WTC11 (cell line): ENCODE data around the gene TEKT3. TPM values are rescaled to one million over a fixed set of nuclear protein-coding genes. Genes with fewer than 3 reads are reported as not detected.

ENCODE experiments used
- ATAC-seq: fragments of 200-7000 bp; cut with Tn5 transposase; 2 replicates; pipeline ENCODE4 v1.10.0; 2021; ENCODE audit warnings: mild to moderate bottlenecking, moderate library complexity
- CTCF ChIA-PET: fragments of 300-600 bp; sonication (Branson Sonifier 250); formaldehyde crosslinking; loops from one replicate; lab custom pipeline; 2021; ENCODE audit warnings: antibody characterized with exemption; lab: Charles Lee
- POLR2A ChIA-PET: fragments of 350-600 bp; sonication (Branson Sonifier 250); formaldehyde crosslinking; loops from one replicate; lab custom pipeline; 2021; ENCODE audit warnings: antibody characterized with exemption; lab: Charles Lee
- DNase-seq: peaks from one replicate; pipeline ENCODE4 v3.0.0; 2021; ENCODE audit warnings: low spot score
- H3K27ac Mint-ChIP-seq: 2 replicates; pipeline ENCODE4 v1.8.0; 2021; ENCODE audit warnings: mixed read lengths
- H3K27me3 Mint-ChIP-seq: 2 replicates; pipeline ENCODE4 v1.8.0; 2021; ENCODE audit warnings: low read depth, mild to moderate bottlenecking, moderate library complexity, mixed read lengths
- H3K36me3 Mint-ChIP-seq: 2 replicates; pipeline ENCODE4 v1.8.0; 2021; ENCODE audit warnings: mixed read lengths
- H3K4me1 Mint-ChIP-seq: 2 replicates; pipeline ENCODE4 v1.8.0; 2022; ENCODE audit warnings: mixed read lengths
- H3K4me3 Mint-ChIP-seq: 2 replicates; pipeline ENCODE4 v1.8.0; 2021; ENCODE audit warnings: mild to moderate bottlenecking, moderate library complexity, mixed read lengths
- H3K9me3 Mint-ChIP-seq: 2 replicates; pipeline ENCODE4 v1.8.0; 2021; ENCODE audit warnings: mixed read lengths
- CBFB ChIP-seq: sonication (generic); formaldehyde crosslinking; IDR thresholded peaks from 2 replicates; pipeline ENCODE4 v1.8.1; 2022; ENCODE audit warnings: mild to moderate bottlenecking, low read depth, missing genetic modification reagents
- CREB1 ChIP-seq: sonication (generic); formaldehyde crosslinking; IDR thresholded peaks from 2 replicates; pipeline ENCODE4 v1.8.0; 2023; ENCODE audit warnings: mild to moderate bottlenecking, missing genetic modification reagents
- E2F5 ChIP-seq: sonication (generic); formaldehyde crosslinking; IDR thresholded peaks from 2 replicates; pipeline ENCODE4 v1.8.1; 2022; ENCODE audit warnings: mild to moderate bottlenecking, moderate library complexity, missing genetic modification reagents
- GABPB1 ChIP-seq: sonication (generic); formaldehyde crosslinking; IDR thresholded peaks from 2 replicates; pipeline ENCODE4 v1.8.1; 2023; ENCODE audit warnings: mild to moderate bottlenecking, missing genetic modification reagents
- RELA ChIP-seq: sonication (generic); formaldehyde crosslinking; IDR thresholded peaks from 2 replicates; pipeline ENCODE4 v1.8.1; 2022; ENCODE audit warnings: missing genetic modification reagents, mild to moderate bottlenecking, borderline replicate concordance
- SMAD3 ChIP-seq: sonication (generic); formaldehyde crosslinking; IDR thresholded peaks from 2 replicates; pipeline ENCODE4 v1.8.0; 2022; ENCODE audit warnings: missing genetic modification reagents, mild to moderate bottlenecking, borderline replicate concordance
- ZNF232 ChIP-seq: sonication (generic); formaldehyde crosslinking; IDR thresholded peaks from 2 replicates; pipeline ENCODE4 v1.8.0; 2022; ENCODE audit warnings: mild to moderate bottlenecking, missing genetic modification reagents
- total RNA-seq: library from RNA; stranded (reverse); gene quantifications from 3 replicates; pipeline ENCODE4 v1.2.3, GENCODE V29; 2021

Gene TEKT3
- total RNA-seq, 1 experiment from 2014 or later = 3.1 TPM

- Mint-ChIP-seq H3K27ac (no peak overlapping the region), H3K36me3 (no peaks in the 10 kb centered on the region), H3K4me3 (no peak overlapping the region), H3K9me3 (no peaks in the 10 kb centered on the region; the same call in 1 of the 2 replicates), H3K4me1 (peaks cover 15% of the 10 kb centered on the region; the same call in 1 of the 2 replicates), H3K27me3 (peaks cover 49% of the 10 kb centered on the region)
- CTCF ChIA-PET = interaction anchor here (0.7 to 8.2 kb wide), 3 partner anchors 8 to 247 kb away, joined by 3 to 148 read pairs (median 37); no protein-coding TSS in a partner anchor
- POLR2A ChIA-PET = no interaction called here
- ATAC-seq = no peak
- no peak for TF ChIP-seq GABPB1
- TF ChIP-seq CBFB (CRISPR knock-in tag) = no peak
- TF ChIP-seq ZNF232 (CRISPR knock-in tag) = no peak
- no peak for TF ChIP-seq SMAD3
- no peak for TF ChIP-seq CREB1 (CRISPR knock-in tag)
- TF ChIP-seq RELA = no peak
- TF ChIP-seq E2F5 = no peak
- DNase-seq = no peak
Measured at GRCh38 chr17:15255713-15256454, 85.5 kb downstream of the TEKT3 start.

Other genes starting within 250 kb of the TEKT3 start
- gene PMP22, start 76.3 kb downstream of the TEKT3 start, total RNA-seq = 1.5 to 3.0 TPM (median 1.9 TPM) in 3 replicates
- 4.9 to 8.3 TPM (median 6.5 TPM) in 3 replicates for gene CDRT4, start 126.0 kb upstream of the TEKT3 start, total RNA-seq
- gene TVP23C, start 221.9 kb upstream of the TEKT3 start, total RNA-seq = 16.2 to 16.9 TPM (median 16.5 TPM) in 3 replicates